GM19395 (cell line): ENCODE data around the gene RPS26.
"Not testable (repeated sequence)": the region's sequence is repeated elsewhere in the genome, so short reads cannot be mapped to it uniquely, and the experiment has no call there.

Experiments
- ATAC-seq: cut with Tn5 transposase; IDR thresholded peaks from one replicate; pipeline ENCODE4 v1.9.1; 2021; ENCODE audit warnings: mild to moderate bottlenecking, moderate library complexity; ENCODE audit not compliant: unreplicated experiment

RPS26 gene

GRCh38 chr12:56041552-56042429, at the start of gene RPS26:
RPS26 (plus strand) TSS chr12:56041918; CDS start chr12:56042167, 249 bp downstream.
- peak; percentile 94 for ATAC-seq

- no peak for ATAC-seq
Measured at GRCh38 chr12:55993230-55993853, 48.4 kb upstream of the RPS26 start.

- ATAC-seq, result no peak
Measured at GRCh38 chr12:55995366-55995765, 46.4 kb upstream of the RPS26 start.

GRCh38 chr12:55996201-55996714, 45.5 kb upstream of the RPS26 start:
- ATAC-seq, result no peak

- ATAC-seq, result peak; percentile 100
Measured at GRCh38 chr12:55996715-55997534, 44.8 kb upstream of the RPS26 start, which contains the start of gene SUOX. SUOX (plus strand) TSS chr12:55997276; CDS start chr12:56002222, 4,946 bp downstream.

GRCh38 chr12:55997535-55997859, 44.2 kb upstream of the RPS26 start:
- no peak for ATAC-seq

- not testable (repeated sequence) for ATAC-seq
Measured at GRCh38 chr12:55999522-55999921, 42.2 kb upstream of the RPS26 start.

- not testable (repeated sequence) for ATAC-seq
Measured at GRCh38 chr12:55999999-56000540, 41.6 kb upstream of the RPS26 start.

GRCh38 chr12:56001487-56002100, 40.1 kb upstream of the RPS26 start:
- ATAC-seq, result no peak

GRCh38 chr12:56003376-56003775, 38.3 kb upstream of the RPS26 start:
- not testable (repeated sequence) for ATAC-seq

- no peak for ATAC-seq
Measured at GRCh38 chr12:56004211-56004610, 37.5 kb upstream of the RPS26 start.

- ATAC-seq, result peak; percentile 51
Measured at GRCh38 chr12:56007564-56008559, 33.9 kb upstream of the RPS26 start.

- no peak for ATAC-seq
Measured at GRCh38 chr12:56010111-56010570, 31.6 kb upstream of the RPS26 start.

- ATAC-seq, result no peak
Measured at GRCh38 chr12:56011509-56012090, 30.1 kb upstream of the RPS26 start.

- no peak for ATAC-seq
Measured at GRCh38 chr12:56013482-56013881, 28.2 kb upstream of the RPS26 start.

GRCh38 chr12:56014205-56014604, 27.5 kb upstream of the RPS26 start:
- no peak for ATAC-seq

- no peak for ATAC-seq
Measured at GRCh38 chr12:56017181-56017580, 24.5 kb upstream of the RPS26 start.

GRCh38 chr12:56018356-56018755, 23.4 kb upstream of the RPS26 start:
- ATAC-seq, result no peak
